Loucy (cell line): ENCODE data around the gene CYP24A1.

ENCODE experiments used
- CTCF ChIP-seq: fragments of 200-600 bp; sonication (generic); conservative IDR thresholded peaks from 2 replicates; pipeline ENCODE4 v1.5.1; 2014; ENCODE audit warnings: mild to moderate bottlenecking, antibody characterized with exemption, low read length
- EZH2phosphoT487 ChIP-seq: fragments of 200-600 bp; IDR thresholded peaks from 2 replicates; pipeline ENCODE4 v1.6.1; 2018; ENCODE audit warnings: antibody characterized with exemption, mild to moderate bottlenecking, moderate library complexity, borderline replicate concordance

GRCh38 chr20:54197621-54198604, 24.1 kb upstream of the CYP24A1 start:
- peak; percentile 63 for TF ChIP-seq CTCF
- no peak for TF ChIP-seq EZH2phosphoT487
